HG03196 (cell line): ENCODE measurements around the gene LHFPL6.

Source experiments
- ATAC-seq: cut with Tn5 transposase; IDR thresholded peaks from one replicate; pipeline ENCODE4 v1.9.1; 2021; ENCODE audit not compliant: unreplicated experiment

The LHFPL6 gene

GRCh38 chr13:39418424-39418823 lies 184.6 kb downstream of the LHFPL6 start:
- no peak for ATAC-seq

DNA sequence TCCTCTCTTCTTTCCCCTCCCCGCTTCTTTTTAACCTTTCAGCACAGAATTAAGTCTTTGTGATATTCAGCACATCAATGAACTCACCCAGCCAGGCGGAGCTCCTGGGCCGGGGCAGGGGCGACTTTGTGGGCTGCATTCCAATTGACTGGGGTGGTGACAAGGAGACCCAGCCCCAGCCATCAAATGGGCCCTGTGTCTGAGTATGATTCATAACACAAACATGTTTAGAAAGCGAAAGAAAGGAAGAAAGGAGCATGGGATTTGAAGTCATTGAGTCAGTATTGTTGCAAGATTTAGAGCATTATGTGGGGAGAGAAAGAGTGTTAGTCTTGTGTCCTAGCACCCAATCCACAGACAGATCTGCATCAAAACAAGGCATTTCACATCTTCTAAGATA lies 185.3 kb downstream of the LHFPL6 start:
- no peak for ATAC-seq

- no peak for ATAC-seq
These were observed 185.9 kb downstream of the LHFPL6 start for GRCh38 chr13:39417131-39417530.

- no peak for ATAC-seq
These were observed 187.8 kb downstream of the LHFPL6 start for GRCh38 chr13:39415008-39415802.

GRCh38 chr13:39414339-39414738 lies 188.7 kb downstream of the LHFPL6 start:
- no peak for ATAC-seq

DNA sequence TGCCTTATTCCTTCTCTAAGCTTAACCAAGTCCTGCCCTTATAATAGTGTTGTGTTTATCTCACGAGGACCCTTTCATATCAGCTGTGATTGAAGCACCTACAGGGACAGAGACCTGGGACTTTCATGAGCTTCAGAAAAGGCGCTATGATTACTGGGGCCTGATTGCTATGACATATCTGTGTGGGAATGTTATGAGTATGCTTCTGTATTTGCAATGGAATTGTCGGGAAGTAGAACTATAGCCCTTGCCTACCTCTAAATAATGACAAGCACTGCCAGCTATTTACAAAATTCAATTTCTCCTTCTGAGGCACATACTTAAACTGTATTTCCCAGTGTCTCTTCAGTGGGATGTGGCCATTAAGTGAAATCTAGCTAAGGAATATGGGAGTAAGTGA lies 191.5 kb downstream of the LHFPL6 start:
- ATAC-seq, result no peak

DNA sequence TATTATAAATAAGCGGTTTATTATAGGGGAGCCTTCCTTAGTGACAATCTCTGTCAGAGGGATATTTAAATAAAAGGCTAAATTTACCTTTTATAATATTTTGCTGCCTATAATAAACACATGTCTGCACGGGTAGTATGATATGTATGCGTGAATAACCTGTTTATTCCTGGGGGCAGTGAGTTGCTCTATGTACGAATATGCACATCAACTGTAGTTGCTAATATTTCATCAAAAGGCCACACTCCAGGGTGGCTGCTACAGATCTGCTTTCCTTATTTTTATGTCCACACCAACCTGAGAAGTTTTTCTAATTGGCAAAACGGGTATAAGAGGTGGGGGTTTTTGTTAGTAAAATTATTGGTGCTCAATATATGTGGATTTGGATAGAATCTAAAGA lies 192.0 kb downstream of the LHFPL6 start:
- no peak for ATAC-seq

- ATAC-seq, result no peak
These were observed 192.7 kb downstream of the LHFPL6 start for GRCh38 chr13:39410096-39410901.

DNA sequence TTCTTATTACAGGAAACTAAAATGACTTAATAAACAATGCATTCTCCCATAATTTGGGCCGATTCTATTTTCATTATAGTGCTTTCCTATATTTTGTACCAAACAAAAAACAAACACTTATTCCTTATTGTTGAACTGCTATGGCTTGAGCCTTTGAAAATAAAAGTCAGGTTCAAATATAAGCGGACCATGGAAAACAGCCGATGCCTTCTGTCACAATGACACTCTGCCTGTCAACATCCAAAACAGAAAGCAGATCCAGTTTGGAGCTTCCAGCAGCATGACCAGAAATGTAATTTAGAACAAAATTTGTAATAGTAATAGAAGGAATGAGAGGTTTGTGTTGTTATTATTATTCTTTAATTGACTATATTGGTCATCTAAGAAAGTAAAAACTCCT lies 194.5 kb downstream of the LHFPL6 start:
- ATAC-seq, result no peak

- no peak for ATAC-seq
These were observed 195.2 kb downstream of the LHFPL6 start for GRCh38 chr13:39407786-39408185.

DNA sequence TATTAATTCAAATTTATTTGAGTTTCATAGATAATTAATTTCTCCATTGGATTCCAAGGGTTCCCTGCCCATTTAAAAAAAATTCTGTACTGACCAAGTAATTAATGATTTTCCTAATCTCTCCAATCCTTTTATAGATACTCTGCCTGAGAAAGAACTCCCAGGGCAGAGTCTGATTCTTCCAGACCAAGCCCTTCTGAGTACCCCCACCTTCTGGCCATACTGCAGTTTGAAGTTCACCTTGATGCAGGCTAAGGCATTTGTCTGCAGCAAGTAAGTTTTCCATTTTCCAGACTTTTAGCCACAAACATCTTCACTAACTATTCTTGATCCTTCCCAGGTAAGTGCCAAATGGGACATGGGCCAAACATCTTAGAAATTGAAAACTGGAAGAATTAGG lies 195.9 kb downstream of the LHFPL6 start:
- no peak for ATAC-seq

GRCh38 chr13:39406688-39407087 lies 196.3 kb downstream of the LHFPL6 start:
- no peak for ATAC-seq

DNA sequence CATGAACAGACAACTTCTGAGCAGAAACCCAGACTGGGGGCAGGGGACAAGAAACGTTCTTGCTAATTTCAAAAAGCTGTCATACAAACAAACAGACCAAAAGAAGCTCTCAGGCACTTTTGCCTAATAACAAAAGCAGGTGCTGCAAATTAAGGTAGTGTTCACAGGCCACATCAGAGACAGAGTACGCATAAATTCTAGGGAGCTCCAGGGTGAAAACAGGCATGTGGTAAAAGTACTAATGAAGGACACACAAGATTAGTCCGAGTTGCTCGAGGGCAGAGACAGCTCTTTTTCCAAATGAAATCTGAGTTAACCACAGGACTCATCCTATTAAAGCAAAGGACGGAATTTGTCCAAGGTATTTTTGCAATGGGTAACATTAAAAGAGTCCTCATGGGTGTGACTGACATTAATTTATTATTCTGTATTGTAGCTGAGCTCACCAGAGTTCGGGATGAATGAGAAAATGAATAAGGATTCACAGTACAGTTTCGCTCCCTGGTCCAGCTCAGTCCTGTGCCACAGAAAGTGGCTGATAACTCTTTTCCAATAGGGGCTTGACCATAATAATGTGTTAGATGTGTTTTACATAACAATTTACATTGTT lies 197.3 kb downstream of the LHFPL6 start:
- ATAC-seq, result no peak

- ATAC-seq, result no peak
These were observed 197.9 kb downstream of the LHFPL6 start for GRCh38 chr13:39405107-39405506.

- ATAC-seq, result no peak
These were observed 199.9 kb downstream of the LHFPL6 start for GRCh38 chr13:39403106-39403505.

DNA sequence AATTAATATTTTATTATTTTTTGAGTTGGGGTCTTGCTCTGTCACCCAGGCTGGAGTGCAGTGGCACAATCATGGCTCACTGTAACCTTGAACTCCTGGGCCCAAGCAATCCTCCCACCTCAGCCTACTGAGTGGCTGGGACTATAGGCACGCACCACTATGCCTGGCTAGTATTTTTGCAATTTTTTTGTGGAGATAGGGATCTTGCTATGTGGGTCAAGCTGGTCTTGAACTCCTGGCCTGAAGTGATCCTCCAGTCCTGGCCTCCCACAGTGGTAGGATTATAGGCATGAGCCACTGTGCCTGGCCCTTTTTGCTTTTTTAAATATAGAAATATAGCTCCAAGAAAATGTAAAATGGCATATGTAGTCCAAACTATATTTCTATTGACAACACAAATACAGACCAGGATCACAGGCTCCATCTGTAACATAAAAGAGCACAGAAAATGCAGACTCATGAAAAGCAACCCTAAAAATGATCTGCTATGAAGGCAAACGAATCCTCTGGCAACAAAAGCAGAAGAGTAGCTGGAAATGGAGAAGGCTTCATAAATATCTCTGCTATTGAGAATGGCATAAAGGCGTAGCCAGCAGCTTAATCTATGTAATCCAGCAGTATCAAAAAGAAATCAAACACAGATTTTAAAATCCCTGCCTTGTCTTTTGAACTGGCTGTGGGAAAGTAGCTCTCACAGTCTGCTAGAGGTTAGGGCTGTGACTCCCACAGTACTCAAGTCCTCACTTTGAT lies 200.6 kb downstream of the LHFPL6 start:
- ATAC-seq, result no peak

DNA sequence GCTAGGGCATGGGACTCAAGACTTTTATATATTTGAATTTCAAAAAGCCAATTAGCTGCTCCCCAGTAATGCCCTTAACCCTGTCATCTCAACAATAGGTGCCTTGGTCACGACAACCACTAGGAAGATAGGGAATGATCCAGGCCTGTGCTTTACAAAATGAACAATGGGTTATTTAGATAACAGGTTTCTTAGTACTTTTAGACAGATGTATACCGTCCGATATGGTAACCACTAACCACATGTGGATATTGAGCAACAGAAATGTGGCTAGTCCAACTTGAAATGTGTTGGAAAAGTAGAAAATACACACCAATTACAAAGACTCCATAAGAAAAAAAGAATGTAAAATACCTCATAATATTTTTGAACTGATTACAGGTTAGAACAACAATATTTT lies 201.2 kb downstream of the LHFPL6 start:
- ATAC-seq, result no peak

- ATAC-seq, result no peak
These were observed 201.8 kb downstream of the LHFPL6 start for GRCh38 chr13:39401046-39401705.

DNA sequence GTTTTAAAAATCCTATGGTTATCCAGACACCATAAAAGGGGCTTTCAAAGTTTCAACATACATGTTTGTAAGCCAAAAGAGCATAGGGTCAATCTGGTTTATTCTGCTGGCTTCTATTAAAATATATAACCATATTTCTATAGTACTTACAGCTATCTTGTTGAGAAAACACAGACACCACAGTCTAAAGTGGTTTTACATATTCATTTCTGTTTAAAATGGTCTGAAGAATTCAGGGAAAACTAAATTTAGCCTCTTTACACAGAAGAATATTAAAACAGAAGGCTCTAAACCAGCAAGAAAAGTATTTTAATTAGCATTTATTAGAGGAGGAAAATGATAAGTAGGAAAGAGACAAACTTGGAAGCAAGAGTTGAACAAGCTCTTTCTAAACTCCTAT lies 203.9 kb downstream of the LHFPL6 start:
- ATAC-seq, result no peak

- ATAC-seq, result no peak
These were observed 205.1 kb downstream of the LHFPL6 start for GRCh38 chr13:39397896-39398265.
